ENCODE results near the gene DAGLA. TPM values are rescaled to one million over a fixed set of nuclear protein-coding genes. Genes with fewer than 3 reads are reported as not detected.

DAGLA gene
- total and polyA plus RNA-seq, 2 donors (not counting 1 experiment from before 2014, with no cell fraction given): 0.06 TPM; not detected in 1

DNA sequence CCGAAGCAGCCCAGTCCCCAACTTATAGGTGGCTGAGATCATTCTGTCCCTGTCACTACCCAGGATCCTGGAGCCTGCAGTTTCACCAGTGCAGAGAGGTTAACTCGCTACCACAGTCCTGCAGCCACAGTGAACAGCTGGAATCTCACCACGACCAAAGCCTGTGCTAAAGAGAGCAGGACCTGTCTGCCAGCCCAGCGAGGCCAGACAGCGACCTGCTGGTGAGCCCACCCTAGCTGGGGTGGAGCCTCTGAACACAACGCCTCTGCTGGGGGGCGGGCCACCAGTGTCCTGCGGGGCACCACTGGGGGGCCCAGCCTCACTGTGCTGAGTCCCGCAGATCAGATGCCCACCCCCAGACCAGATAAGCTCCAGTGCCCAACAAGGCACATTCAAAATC is 33.3 kb downstream of the DAGLA start:
- Histone ChIP-seq H3K4me3 (ENCODE audit: control extremely low read depth in 1 of 5, extremely low read depth in 1 of 5, insufficient read depth in 1 of 5, low read depth in 2 of 5, low read length in 4 of 5) (no peak overlapping the region), H3K79me2 (ENCODE audit: control insufficient read depth, insufficient read depth, low read length) (no peaks in the 10 kb centered on the region), H4K20me1 (ENCODE audit: control insufficient read depth, insufficient read depth, low read length, poor library complexity, severe bottlenecking) (no peaks in the 10 kb centered on the region), H3K36me3 (replicated peaks in 1 of 2; ENCODE audit: control extremely low read depth in 1 of 2, control insufficient read depth in 1 of 2, extremely low read depth in 1 of 2, insufficient read depth in 2 of 2, low read length in 1 of 2) (no peaks in the 10 kb centered on the region), H3K27ac (ENCODE audit: low read length in 2 of 2) (no peak overlapping the region), H3K4me1 (ENCODE audit: control insufficient read depth in 2 of 2, insufficient read depth in 2 of 2, low read length in 2 of 2) (no peaks in the 10 kb centered on the region), H3K27me3 (replicated peaks in 1 of 4; ENCODE audit: control extremely low read depth in 1 of 4, control insufficient read depth in 3 of 4, insufficient read depth in 4 of 4, low read length in 3 of 4) (no peaks in the 10 kb centered on the region), H3K9me3 (ENCODE audit: control extremely low read depth in 1 of 3, control insufficient read depth in 2 of 3, insufficient read depth in 1 of 3, low read length in 2 of 3) (no peaks in the 10 kb centered on the region), H3K4me2 (replicated peaks; ENCODE audit: low read depth, low read length, poor library complexity, severe bottlenecking) (no peak overlapping the region), H3K9ac (ENCODE audit: low read length) (no peak overlapping the region), H2AFZ (ENCODE audit: insufficient read depth, low read depth, low read length, poor library complexity, severe bottlenecking) (no peak overlapping the region)
- no peaks in the 10 kb centered on the region for H3K9me3 Mint-ChIP-seq (ENCODE audit: insufficient read depth)
- DNase-seq (no peak), ATAC-seq (ENCODE audit: low read depth) (no peak)
- peaks cover 12% of the 10 kb centered on the region for H3K27me3 Mint-ChIP-seq
- no peaks in the 10 kb centered on the region for H3K4me1 Mint-ChIP-seq
- intact Hi-C loops (cut with micrococcal nuclease): no loop called here
- no peak for TF ChIP-seq EZH2 (IDR thresholded peaks at IDR 0.05; ENCODE audit: borderline replicate concordance, insufficient read depth, low read depth, low read length, poor library complexity, severe bottlenecking)
- TF ChIP-seq, protein P1, sequence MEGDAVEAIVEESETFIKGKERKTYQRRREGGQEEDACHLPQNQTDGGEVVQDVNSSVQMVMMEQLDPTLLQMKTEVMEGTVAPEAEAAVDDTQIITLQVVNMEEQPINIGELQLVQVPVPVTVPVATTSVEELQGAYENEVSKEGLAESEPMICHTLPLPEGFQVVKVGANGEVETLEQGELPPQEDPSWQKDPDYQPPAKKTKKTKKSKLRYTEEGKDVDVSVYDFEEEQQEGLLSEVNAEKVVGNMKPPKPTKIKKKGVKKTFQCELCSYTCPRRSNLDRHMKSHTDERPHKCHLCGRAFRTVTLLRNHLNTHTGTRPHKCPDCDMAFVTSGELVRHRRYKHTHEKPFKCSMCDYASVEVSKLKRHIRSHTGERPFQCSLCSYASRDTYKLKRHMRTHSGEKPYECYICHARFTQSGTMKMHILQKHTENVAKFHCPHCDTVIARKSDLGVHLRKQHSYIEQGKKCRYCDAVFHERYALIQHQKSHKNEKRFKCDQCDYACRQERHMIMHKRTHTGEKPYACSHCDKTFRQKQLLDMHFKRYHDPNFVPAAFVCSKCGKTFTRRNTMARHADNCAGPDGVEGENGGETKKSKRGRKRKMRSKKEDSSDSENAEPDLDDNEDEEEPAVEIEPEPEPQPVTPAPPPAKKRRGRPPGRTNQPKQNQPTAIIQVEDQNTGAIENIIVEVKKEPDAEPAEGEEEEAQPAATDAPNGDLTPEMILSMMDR (IDR thresholded peaks at IDR 0.05): no peak
- CTCF ChIA-PET: no interaction called here
- WGBS (ENCODE audit: insufficient coverage): 77% methylated on average over 9 of the region's 9 CpGs
- POLR2A ChIA-PET: no interaction called here
- H3K4me3 Mint-ChIP-seq: no peak overlapping the region
- H3K27ac Mint-ChIP-seq: no peak overlapping the region

DNA sequence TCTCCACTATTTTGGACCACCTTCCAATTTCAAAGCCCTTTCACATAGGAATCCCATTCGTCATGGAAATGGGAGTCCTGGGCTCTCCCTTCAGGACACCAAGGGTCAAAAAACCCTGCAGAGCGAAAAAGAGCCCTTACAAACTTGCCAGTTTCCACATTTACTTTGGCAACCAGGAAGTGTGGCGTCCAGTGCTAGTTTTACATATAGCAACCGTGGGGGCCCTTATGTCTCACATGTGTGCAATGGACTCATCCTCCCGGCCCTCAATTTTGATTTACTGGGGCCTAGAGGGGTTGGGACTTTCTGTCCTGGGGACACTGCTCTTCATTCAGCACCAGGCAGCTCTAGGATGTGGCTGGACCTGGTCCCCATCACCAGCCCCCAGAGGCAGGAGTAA is 33.7 kb downstream of the DAGLA start:
- H3K27ac Mint-ChIP-seq: no peak overlapping the region
- H3K27me3 Mint-ChIP-seq: peaks cover 12% of the 10 kb centered on the region

More for the DNA sequence above, 33.7 kb downstream of the DAGLA start:
- POLR2A ChIA-PET: no interaction called here
- Mint-ChIP-seq H3K4me1 (no peaks in the 10 kb centered on the region), H3K9me3 (ENCODE audit: insufficient read depth) (no peaks in the 10 kb centered on the region), H3K4me3 (no peak overlapping the region)
- Histone ChIP-seq H3K79me2 (ENCODE audit: control insufficient read depth, insufficient read depth, low read length) (no peaks in the 10 kb centered on the region), H3K27ac (ENCODE audit: low read length in 2 of 2) (no peak overlapping the region), H3K4me3 (ENCODE audit: control extremely low read depth in 1 of 5, extremely low read depth in 1 of 5, insufficient read depth in 1 of 5, low read depth in 2 of 5, low read length in 4 of 5) (no peak overlapping the region), H3K4me2 (replicated peaks; ENCODE audit: low read depth, low read length, poor library complexity, severe bottlenecking) (no peak overlapping the region), H3K36me3 (replicated peaks in 1 of 2; ENCODE audit: control extremely low read depth in 1 of 2, control insufficient read depth in 1 of 2, extremely low read depth in 1 of 2, insufficient read depth in 2 of 2, low read length in 1 of 2) (no peaks in the 10 kb centered on the region), H2AFZ (ENCODE audit: insufficient read depth, low read depth, low read length, poor library complexity, severe bottlenecking) (no peak overlapping the region), H3K9me3 (ENCODE audit: control extremely low read depth in 1 of 3, control insufficient read depth in 2 of 3, insufficient read depth in 1 of 3, low read length in 2 of 3) (no peaks in the 10 kb centered on the region), H3K9ac (ENCODE audit: low read length) (no peak overlapping the region), H3K27me3 (replicated peaks in 1 of 4; ENCODE audit: control extremely low read depth in 1 of 4, control insufficient read depth in 3 of 4, insufficient read depth in 4 of 4, low read length in 3 of 4) (no peaks in the 10 kb centered on the region), H3K4me1 (ENCODE audit: control insufficient read depth in 2 of 2, insufficient read depth in 2 of 2, low read length in 2 of 2) (no peaks in the 10 kb centered on the region), H4K20me1 (ENCODE audit: control insufficient read depth, insufficient read depth, low read length, poor library complexity, severe bottlenecking) (no peaks in the 10 kb centered on the region)
- 86% methylated on average over 5 of the region's 5 CpGs for WGBS (ENCODE audit: insufficient coverage)
- DNase-seq (no peak), ATAC-seq (ENCODE audit: low read depth) (no peak)
- intact Hi-C loops (cut with micrococcal nuclease): no loop called here
- TF ChIP-seq, protein P1 (IDR thresholded peaks at IDR 0.05): no peak
- no peak for TF ChIP-seq EZH2 (IDR thresholded peaks at IDR 0.05; ENCODE audit: borderline replicate concordance, insufficient read depth, low read depth, low read length, poor library complexity, severe bottlenecking)
- CTCF ChIA-PET: no interaction called here
